ENCODE results near the gene SEZ6L. TPM values are rescaled to one million over a fixed set of nuclear protein-coding genes. Genes with fewer than 3 reads are reported as not detected.

The SEZ6L gene
- total RNA-seq (2022; extraction: Qiagen RNA extraction) = not detected in 5 replicates

GRCh38 chr22:26169315-26170111 is at the start of gene SEZ6L:
SEZ6L (plus strand) TSS chr22:26169462; CDS start chr22:26169670, 208 bp downstream.

DNA sequence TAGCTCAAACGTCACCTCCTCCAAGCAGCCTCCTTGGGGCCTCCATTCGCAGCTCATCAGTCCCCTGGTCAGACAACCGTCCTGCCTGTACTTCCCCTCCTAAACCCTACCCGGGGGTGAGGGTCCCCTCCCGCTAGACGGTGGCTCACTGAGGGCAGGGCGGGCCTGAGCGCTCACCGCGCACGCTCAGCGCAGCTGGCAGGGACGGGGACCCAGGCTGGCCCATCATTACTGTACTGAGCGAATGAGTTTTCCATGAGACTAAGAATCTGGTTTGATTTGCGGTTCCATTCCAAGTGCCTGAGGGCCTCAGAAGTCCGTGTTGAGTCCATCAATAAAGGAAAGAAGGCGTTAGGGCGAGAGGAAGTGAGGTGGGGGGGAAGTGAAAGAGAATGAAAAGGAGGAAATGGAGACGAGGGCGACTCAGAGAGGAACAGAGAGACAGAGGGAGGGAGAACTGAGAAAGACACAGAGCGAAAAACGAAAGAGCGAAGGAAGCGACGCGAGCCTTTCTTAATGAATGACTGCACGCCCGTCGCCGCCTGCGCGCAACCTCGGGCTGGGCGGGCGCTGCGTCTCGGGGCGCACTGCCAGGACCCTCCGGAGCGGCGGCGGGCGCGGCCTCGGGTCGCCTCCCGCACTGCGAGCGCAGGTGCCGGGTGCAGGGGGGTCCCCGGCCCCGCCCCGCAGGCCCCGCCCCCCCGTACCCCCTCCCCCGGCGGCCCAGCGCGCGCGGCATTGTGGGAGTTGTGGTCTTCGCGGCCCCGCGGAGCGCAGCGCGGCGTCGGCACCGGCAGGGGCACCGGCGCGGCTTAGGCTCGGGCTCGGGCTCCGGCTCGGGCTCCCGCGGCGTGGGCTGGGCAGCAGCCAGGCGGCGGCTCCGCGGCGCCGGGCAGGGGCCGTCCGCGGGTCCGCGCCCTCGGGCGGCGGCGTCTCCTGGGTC is 259.5 kb downstream of the SEZ6L start, which contains the start of gene ASPHD2:
TSS of gene ASPHD2 (plus strand) at position 746 of the 943 bp plus-strand sequence. CDS start 4,356 bp downstream, outside the sequence.

